Keratinocyte (primary cell): Measurements from ENCODE around the gene LAMA3. TPM values are rescaled to one million over a fixed set of nuclear protein-coding genes. Genes with fewer than 3 reads are reported as not detected.

Experiments used
- DNase-seq: peaks from one replicate; pipeline ENCODE4 v3.0.0-alpha.2; 2011; ENCODE audit warnings: low read depth, missing footprints, low spot score
- FAIRE-seq: peaks from 2 replicates; lab custom pipeline; 2011; peaks lifted over from hg19 to GRCh38; lab: Jason Lieb, UNC
- H2AFZ ChIP-seq: 2 replicates; pipeline ENCODE4 v1.6.0; 2012; ENCODE audit warnings: low read length, control low read depth, inconsistent platforms; ENCODE audit not compliant: control insufficient read depth
- H3K27ac ChIP-seq: 2 replicates; pipeline ENCODE4 v1.5.1; 2011; ENCODE audit warnings: low read length; ENCODE audit not compliant: control insufficient read depth, insufficient read depth
- H3K27me3 ChIP-seq: 3 replicates; pipeline ENCODE4 v1.6.0; 2011; ENCODE audit warnings: low read length; ENCODE audit not compliant: control insufficient read depth, insufficient read depth; ENCODE audit errors: extremely low read depth
- H3K36me3 ChIP-seq, 2 experiments: 2 replicates in 1 of 2; 3 replicates in 1 of 2; pipeline ENCODE4 v1.5.1; 2011; ENCODE audit warnings: low read length in 2 of 2, mild to moderate bottlenecking in 1 of 2; ENCODE audit not compliant: control insufficient read depth in 2 of 2, insufficient read depth in 2 of 2; ENCODE audit errors: extremely low read depth in 1 of 2
- H3K4me1 ChIP-seq: 3 replicates; pipeline ENCODE4 v1.5.1; 2011; ENCODE audit warnings: low read length; ENCODE audit not compliant: control insufficient read depth, insufficient read depth; ENCODE audit errors: extremely low read depth
- H3K4me2 ChIP-seq: 3 replicates; pipeline ENCODE4 v1.6.0; 2011; ENCODE audit warnings: low read depth, low read length; ENCODE audit not compliant: control insufficient read depth, insufficient read depth; ENCODE audit errors: extremely low read depth
- H3K4me3 ChIP-seq, 3 experiments: fragments of 200-600 bp in 1 of 3; sonication (generic) in 1 of 3; 2 replicates in 2 of 3; 3 replicates in 1 of 3; pipeline ENCODE4 v1.5.1; 2011 to 2016; ENCODE audit warnings: low read length in 3 of 3, mild to moderate bottlenecking in 3 of 3, control low read depth in 2 of 3, inconsistent platforms in 1 of 3, low read depth in 1 of 3, mixed read lengths in 1 of 3, mixed run types in 1 of 3, moderate library complexity in 1 of 3; ENCODE audit not compliant: control insufficient read depth in 2 of 3, insufficient read depth in 2 of 3; ENCODE audit errors: extremely low read depth in 1 of 3
- H3K79me2 ChIP-seq: 2 replicates; pipeline ENCODE4 v1.6.0; 2012; ENCODE audit warnings: low read length; ENCODE audit not compliant: control insufficient read depth, insufficient read depth
- H3K9ac ChIP-seq: 3 replicates; pipeline ENCODE4 v1.6.0; 2011; ENCODE audit warnings: low read length; ENCODE audit not compliant: control insufficient read depth, insufficient read depth; ENCODE audit errors: extremely low read depth
- H3K9me1 ChIP-seq: 3 replicates; pipeline ENCODE4 v1.6.0; 2011; ENCODE audit warnings: low read length; ENCODE audit not compliant: control insufficient read depth, insufficient read depth; ENCODE audit errors: extremely low read depth
- H3K9me3 ChIP-seq: 2 replicates; pipeline ENCODE4 v1.5.1; 2012; ENCODE audit warnings: low read depth, low read length; ENCODE audit not compliant: control insufficient read depth
- H4K20me1 ChIP-seq: 3 replicates; pipeline ENCODE4 v1.6.0; 2011; ENCODE audit warnings: low read length; ENCODE audit not compliant: control insufficient read depth, insufficient read depth; ENCODE audit errors: extremely low read depth
- EZH2 ChIP-seq: IDR thresholded peaks from one replicate; pipeline ENCODE4 v1.6.1; 2012; ENCODE audit warnings: inconsistent platforms, mild to moderate bottlenecking, low read length, moderate library complexity
- dilution Hi-C: fragments of 300-500 bp; cut with MboI; formaldehyde crosslinking; loops from one replicate; pipeline ENCODE4 v1.7.0; 2020; ENCODE audit warnings: low sequenced_read_pairs; ENCODE audit not compliant: extremely low pct_ligation_motif_present
- polyA plus RNA-seq, 5 experiments: library from polyadenylated mRNA; depleted of rRNA in 3 of 5; stranded (reverse) in 3 of 5; stranded (forward) in 1 of 5; unstranded in 1 of 5; fragments of >200 nt; gene quantifications; 1 replicate in 1 of 5; 2 replicates in 3 of 5; 3 replicates in 1 of 5; pipeline versions ENCODE4 v1.2.1 to v1.2.3, GENCODE V29; 2011 to 2012; ENCODE audit warnings: missing spikeins in 2 of 5, low read depth in 1 of 5, low replicate concordance in 1 of 5
- TF ChIP-seq, protein P1 (sequence below), 3 experiments: IDR thresholded peaks in 1 of 3; conservative IDR thresholded peaks in 1 of 3; optimal IDR thresholded peaks in 1 of 3; 2 replicates in 2 of 3; 3 replicates in 1 of 3; pipeline versions ENCODE3 to v1.5.1; 2011; ENCODE audit warnings: low read length in 3 of 3, mild to moderate bottlenecking in 3 of 3, moderate library complexity in 2 of 3, control low read depth in 1 of 3, inconsistent platforms in 1 of 3; ENCODE audit not compliant: insufficient read depth in 2 of 3; ENCODE audit errors: extremely low read depth in 1 of 3

LAMA3 gene
- polyA plus RNA-seq, 1 donor (not counting 4 experiments of a cell fraction or from before 2014, with no cell fraction given), result 1,944 TPM

- TF ChIP-seq EZH2, result no peak
- TF ChIP-seq, protein P1, sequence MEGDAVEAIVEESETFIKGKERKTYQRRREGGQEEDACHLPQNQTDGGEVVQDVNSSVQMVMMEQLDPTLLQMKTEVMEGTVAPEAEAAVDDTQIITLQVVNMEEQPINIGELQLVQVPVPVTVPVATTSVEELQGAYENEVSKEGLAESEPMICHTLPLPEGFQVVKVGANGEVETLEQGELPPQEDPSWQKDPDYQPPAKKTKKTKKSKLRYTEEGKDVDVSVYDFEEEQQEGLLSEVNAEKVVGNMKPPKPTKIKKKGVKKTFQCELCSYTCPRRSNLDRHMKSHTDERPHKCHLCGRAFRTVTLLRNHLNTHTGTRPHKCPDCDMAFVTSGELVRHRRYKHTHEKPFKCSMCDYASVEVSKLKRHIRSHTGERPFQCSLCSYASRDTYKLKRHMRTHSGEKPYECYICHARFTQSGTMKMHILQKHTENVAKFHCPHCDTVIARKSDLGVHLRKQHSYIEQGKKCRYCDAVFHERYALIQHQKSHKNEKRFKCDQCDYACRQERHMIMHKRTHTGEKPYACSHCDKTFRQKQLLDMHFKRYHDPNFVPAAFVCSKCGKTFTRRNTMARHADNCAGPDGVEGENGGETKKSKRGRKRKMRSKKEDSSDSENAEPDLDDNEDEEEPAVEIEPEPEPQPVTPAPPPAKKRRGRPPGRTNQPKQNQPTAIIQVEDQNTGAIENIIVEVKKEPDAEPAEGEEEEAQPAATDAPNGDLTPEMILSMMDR (optimal IDR thresholded peaks at IDR 0.05 in 1 of 3, IDR thresholded peaks at IDR 0.05 in 1 of 3, conservative IDR thresholded peaks at IDR 0.05 in 1 of 3; ENCODE audit: extremely low read depth in 1 of 3, insufficient read depth in 2 of 3, low read length in 3 of 3), result no peak
- no peak overlapping the region for H3K27ac ChIP-seq
- H3K9me3 ChIP-seq, result no peaks in the 10 kb centered on the region
- FAIRE-seq (no peak), DNase-seq (no peak)
- dilution Hi-C loops, result no loop called here
- H4K20me1 ChIP-seq, result no peaks in the 10 kb centered on the region
- H3K4me1 ChIP-seq, result no peaks in the 10 kb centered on the region
- no peaks in the 10 kb centered on the region for H3K9me1 ChIP-seq
- H2AFZ ChIP-seq, result no peak overlapping the region
- H3K4me3 ChIP-seq, result no peak overlapping the region
- no peaks in the 10 kb centered on the region for H3K79me2 ChIP-seq
- H3K4me2 ChIP-seq, result no peak overlapping the region
- no peaks in the 10 kb centered on the region for H3K36me3 ChIP-seq
- H3K27me3 ChIP-seq, result no peaks in the 10 kb centered on the region
- H3K9ac ChIP-seq, result no peak overlapping the region
Observed at GRCh38 chr18:23793051-23793450, 103.8 kb downstream of the LAMA3 start.

- Histone ChIP-seq H4K20me1 (no peaks in the 10 kb centered on the region), H3K36me3 (no peaks in the 10 kb centered on the region), H3K4me3 (no peak overlapping the region), H3K9me3 (no peaks in the 10 kb centered on the region), H3K79me2 (no peaks in the 10 kb centered on the region), H3K9ac (no peak overlapping the region), H3K27ac (no peak overlapping the region), H2AFZ (no peak overlapping the region), H3K9me1 (no peaks in the 10 kb centered on the region), H3K4me1 (no peaks in the 10 kb centered on the region), H3K27me3 (no peaks in the 10 kb centered on the region), H3K4me2 (no peak overlapping the region)
- TF ChIP-seq, protein P1 (optimal IDR thresholded peaks at IDR 0.05 in 1 of 3, IDR thresholded peaks at IDR 0.05 in 1 of 3, conservative IDR thresholded peaks at IDR 0.05 in 1 of 3; ENCODE audit: extremely low read depth in 1 of 3, insufficient read depth in 2 of 3, low read length in 3 of 3), result no peak
- no peak for TF ChIP-seq EZH2
- no peak for DNase-seq
- FAIRE-seq, result no peak
- dilution Hi-C loops, result no loop called here
Observed at GRCh38 chr18:23793985-23794867, 105.0 kb downstream of the LAMA3 start.
